Measurements from ENCODE around the gene PSMD3.

Gene PSMD3

DNA sequence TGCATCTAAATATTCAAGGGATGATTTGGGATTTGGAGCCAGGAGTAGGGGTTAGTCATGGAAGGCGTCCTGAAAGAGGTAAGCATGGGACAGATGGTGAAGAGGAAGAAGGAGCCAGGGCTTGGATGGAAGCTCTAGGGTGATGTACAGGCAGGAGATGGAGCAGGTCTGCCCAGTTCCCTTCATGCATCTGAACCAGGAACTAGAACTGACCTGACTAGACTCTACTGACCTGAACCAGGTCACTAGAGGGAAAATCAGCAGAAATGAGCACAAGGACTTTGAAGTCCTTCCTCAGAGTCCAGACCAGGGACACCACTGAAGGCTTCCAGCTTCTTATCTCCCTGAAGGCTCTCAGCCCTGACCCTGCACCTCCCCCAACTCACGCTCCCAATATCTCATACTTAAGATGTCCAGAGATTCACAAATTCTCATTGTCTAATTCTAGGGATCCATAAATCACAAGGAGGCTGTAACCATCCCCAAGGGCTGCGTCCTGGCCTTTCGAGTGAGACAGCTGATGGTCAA is 9.5 kb upstream of the PSMD3 start:
- no peak overlapping the region for H3K27ac ChIP-seq
- TF ChIP-seq, protein P1, sequence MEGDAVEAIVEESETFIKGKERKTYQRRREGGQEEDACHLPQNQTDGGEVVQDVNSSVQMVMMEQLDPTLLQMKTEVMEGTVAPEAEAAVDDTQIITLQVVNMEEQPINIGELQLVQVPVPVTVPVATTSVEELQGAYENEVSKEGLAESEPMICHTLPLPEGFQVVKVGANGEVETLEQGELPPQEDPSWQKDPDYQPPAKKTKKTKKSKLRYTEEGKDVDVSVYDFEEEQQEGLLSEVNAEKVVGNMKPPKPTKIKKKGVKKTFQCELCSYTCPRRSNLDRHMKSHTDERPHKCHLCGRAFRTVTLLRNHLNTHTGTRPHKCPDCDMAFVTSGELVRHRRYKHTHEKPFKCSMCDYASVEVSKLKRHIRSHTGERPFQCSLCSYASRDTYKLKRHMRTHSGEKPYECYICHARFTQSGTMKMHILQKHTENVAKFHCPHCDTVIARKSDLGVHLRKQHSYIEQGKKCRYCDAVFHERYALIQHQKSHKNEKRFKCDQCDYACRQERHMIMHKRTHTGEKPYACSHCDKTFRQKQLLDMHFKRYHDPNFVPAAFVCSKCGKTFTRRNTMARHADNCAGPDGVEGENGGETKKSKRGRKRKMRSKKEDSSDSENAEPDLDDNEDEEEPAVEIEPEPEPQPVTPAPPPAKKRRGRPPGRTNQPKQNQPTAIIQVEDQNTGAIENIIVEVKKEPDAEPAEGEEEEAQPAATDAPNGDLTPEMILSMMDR (IDR thresholded peaks at IDR 0.05) = no peak
- no peak for TF ChIP-seq ZFX (IDR thresholded peaks at IDR 0.05; ENCODE audit: borderline replicate concordance)

DNA sequence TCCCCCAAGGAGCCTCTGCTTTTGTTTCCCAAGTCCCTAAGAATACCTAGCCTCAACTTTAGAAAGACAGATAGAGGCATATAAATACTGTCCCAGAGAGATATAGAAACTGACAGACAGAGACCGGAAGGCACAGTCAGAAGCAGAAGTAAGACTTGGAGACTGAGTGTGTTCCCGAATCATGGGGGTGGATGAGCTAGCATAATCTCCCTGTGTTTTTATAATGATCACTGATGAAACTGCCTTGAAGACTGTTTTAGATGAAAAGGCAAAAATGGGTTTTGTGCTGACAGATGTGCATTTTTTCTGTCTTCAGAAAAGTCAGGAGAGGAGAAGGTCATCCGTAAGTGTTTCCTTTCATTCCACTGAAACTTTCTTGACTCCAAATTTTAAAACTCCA is 8.3 kb upstream of the PSMD3 start:
- TF ChIP-seq, protein P1 (IDR thresholded peaks at IDR 0.05) = no peak
- no peak for TF ChIP-seq ZFX (IDR thresholded peaks at IDR 0.05; ENCODE audit: borderline replicate concordance)
- H3K27ac ChIP-seq = no peak overlapping the region

DNA sequence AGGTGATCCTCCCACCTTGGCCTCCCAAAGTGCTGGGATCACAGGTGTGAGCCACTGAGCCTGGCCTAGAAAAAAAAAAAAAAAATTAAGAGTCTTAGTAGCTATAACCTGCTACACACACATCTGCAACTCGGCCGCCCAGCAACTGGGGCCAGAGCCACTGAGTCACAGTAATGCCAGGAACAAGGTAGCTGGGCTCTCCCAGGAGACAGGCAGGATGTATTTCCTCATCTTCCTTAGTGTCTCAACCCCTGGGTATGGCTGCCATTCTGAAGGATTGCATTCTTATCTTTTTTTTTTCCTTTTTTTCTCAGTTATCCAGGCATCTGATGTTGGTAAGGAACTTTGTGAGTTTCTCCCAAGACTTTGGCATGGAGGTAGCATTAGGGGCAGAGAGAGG is 7.1 kb upstream of the PSMD3 start:
- H3K27ac ChIP-seq = no peak overlapping the region
- no peak for TF ChIP-seq ZFX (IDR thresholded peaks at IDR 0.05; ENCODE audit: borderline replicate concordance)
- TF ChIP-seq, protein P1 (IDR thresholded peaks at IDR 0.05) = no peak

DNA sequence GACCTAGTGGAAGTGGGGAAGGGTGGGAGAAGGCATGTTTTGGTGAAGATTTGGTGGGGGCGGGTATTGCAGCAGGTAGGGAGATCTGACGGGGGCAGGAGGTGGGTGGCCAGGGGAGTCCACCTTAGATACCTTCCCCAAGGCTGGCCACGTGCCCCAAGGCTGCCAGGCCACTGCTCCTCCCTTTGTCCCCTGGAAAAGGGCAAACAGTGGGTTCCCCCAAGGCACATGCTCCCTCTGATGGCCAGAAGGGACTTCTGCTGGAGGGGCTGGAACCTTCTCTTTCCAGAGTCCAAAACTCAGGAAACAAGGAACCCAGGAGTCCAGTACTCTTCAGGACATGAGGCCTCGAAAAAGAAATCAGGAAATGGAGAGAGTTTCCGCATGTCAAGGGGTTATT is 6.2 kb upstream of the PSMD3 start:
- TF ChIP-seq, protein P1 (IDR thresholded peaks at IDR 0.05) = no peak
- no peak for TF ChIP-seq ZFX (IDR thresholded peaks at IDR 0.05; ENCODE audit: borderline replicate concordance)
- H3K27ac ChIP-seq = no peak overlapping the region

DNA sequence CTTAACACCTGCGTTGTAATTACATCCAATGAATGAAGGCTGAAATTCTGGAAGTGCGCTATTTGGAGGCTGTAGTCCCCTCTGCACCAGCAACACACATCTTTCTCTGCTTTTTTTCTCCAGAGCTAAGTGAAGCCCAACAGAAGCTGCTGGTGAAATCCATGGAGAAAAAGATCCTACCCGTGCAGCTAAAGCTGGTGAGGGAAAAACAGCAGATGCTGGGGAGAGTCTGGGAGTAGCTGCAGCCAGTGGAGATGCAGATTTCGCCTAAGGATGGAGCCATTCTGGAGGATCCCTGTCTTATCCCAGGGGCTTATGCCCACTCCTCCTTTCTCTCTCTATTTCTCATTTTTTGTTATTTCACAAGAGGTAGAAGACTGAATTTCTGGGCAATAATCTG is 4.8 kb upstream of the PSMD3 start:
- TF ChIP-seq ZFX (IDR thresholded peaks at IDR 0.05; ENCODE audit: borderline replicate concordance) = no peak
- TF ChIP-seq, protein P1 (IDR thresholded peaks at IDR 0.05) = no peak
- no peak overlapping the region for H3K27ac ChIP-seq

DNA sequence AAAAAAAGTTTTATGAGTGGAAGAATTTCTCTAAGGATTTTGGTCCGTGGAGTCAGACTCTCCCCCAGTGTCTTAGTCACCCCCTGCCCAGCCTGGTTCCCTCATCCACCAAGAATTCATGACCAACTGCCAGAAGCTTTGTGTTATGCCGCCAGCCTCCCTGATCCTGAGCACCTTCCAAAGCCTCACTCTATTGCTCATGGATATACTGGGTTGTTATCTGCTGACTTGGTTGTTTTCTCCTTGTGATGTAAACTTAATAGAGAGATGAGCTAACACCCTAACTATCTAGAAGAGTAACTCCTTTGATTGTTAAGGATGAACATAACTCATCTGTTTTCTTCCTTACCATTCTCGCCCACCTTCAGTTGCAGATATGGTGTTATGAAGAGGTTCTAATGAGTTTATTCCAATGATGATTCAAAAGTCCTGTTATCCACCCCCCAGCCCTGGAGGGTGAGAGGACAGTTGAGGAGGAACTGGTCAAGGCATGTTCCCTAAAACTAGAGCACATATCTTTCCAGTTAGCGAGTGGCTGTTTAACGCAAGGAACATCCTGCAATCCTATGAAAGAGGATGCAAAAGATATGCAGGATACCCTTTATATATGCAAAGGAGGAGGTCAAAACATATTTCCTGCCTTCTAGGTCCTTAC is 1.5 kb upstream of the PSMD3 start:
- TF ChIP-seq, protein P1 (IDR thresholded peaks at IDR 0.05) = no peak
- no peak for TF ChIP-seq ZFX (IDR thresholded peaks at IDR 0.05; ENCODE audit: borderline replicate concordance)
- H3K27ac ChIP-seq = no peak overlapping the region

DNA sequence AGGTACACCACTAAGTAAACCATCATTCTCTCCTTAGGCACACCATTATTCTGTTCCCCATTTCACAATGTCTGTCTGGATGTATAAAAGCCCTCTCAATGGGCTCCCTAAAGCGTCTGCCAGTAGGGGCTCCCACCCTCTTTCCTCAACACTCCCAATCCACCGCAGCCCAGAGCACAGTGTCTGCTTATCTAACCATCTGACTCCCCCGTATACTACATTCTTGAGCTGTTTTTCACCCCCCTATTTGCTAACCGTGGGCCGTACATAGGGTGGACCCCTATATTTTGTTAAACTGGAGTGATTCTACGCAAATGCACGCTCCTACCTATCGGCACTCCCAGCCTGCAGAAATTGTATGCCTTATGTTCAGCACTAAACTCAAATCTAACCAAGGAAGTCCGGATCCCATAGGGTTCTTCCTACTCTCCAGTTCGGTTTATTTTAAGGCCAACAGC is 685 bp upstream of the PSMD3 start:
- no peak for TF ChIP-seq ZFX (IDR thresholded peaks at IDR 0.05; ENCODE audit: borderline replicate concordance)
- peak overlapping the region; percentile 78 for H3K27ac ChIP-seq
